Astrocyte of the cerebellum (primary cell): ENCODE data around the gene SDSL.

Source experiments
- DNase-seq: peaks from one replicate; pipeline ENCODE4 v3.0.0-alpha.2; 2011; ENCODE audit warnings: low read depth
- H3K4me3 ChIP-seq: 2 replicates; pipeline ENCODE4 v1.5.1; 2011; ENCODE audit warnings: mild to moderate bottlenecking, low read depth, low read length, moderate library complexity
- in situ Hi-C: cut with HindIII; loops from 2 replicates; pipeline ENCODE4 v1.10.0; 2017; ENCODE audit warnings: low sequenced_read_pairs
- TF ChIP-seq, protein P1 (sequence below): IDR thresholded peaks from 2 replicates; pipeline ENCODE4 v1.5.1; 2012; ENCODE audit warnings: low read length, low read depth, moderate library complexity, mild to moderate bottlenecking; ENCODE audit errors: missing control alignments

Gene SDSL

DNA sequence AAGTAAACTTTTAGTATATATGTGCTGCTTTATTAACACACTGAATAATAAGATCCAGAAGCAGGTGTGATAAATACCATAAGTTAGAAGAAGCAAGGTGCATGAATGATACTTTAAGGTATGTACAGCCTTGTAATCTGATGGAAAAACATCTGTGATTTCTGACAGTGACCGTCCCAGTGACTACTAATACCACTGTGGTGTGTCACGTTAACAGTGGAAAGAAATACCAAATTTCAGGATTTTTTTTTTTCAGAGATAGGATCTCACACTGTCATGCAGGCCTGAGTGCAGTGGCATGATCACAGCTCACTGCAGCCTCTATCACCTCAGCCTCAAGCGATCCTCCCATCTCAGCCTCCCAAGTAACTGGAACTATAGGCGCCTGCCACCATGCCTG lies 40.0 kb upstream of the SDSL start:
- in situ Hi-C loops = no loop called here
- no peak overlapping the region for H3K4me3 ChIP-seq
- DNase-seq = no peak
- TF ChIP-seq, protein P1, sequence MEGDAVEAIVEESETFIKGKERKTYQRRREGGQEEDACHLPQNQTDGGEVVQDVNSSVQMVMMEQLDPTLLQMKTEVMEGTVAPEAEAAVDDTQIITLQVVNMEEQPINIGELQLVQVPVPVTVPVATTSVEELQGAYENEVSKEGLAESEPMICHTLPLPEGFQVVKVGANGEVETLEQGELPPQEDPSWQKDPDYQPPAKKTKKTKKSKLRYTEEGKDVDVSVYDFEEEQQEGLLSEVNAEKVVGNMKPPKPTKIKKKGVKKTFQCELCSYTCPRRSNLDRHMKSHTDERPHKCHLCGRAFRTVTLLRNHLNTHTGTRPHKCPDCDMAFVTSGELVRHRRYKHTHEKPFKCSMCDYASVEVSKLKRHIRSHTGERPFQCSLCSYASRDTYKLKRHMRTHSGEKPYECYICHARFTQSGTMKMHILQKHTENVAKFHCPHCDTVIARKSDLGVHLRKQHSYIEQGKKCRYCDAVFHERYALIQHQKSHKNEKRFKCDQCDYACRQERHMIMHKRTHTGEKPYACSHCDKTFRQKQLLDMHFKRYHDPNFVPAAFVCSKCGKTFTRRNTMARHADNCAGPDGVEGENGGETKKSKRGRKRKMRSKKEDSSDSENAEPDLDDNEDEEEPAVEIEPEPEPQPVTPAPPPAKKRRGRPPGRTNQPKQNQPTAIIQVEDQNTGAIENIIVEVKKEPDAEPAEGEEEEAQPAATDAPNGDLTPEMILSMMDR = no peak

DNA sequence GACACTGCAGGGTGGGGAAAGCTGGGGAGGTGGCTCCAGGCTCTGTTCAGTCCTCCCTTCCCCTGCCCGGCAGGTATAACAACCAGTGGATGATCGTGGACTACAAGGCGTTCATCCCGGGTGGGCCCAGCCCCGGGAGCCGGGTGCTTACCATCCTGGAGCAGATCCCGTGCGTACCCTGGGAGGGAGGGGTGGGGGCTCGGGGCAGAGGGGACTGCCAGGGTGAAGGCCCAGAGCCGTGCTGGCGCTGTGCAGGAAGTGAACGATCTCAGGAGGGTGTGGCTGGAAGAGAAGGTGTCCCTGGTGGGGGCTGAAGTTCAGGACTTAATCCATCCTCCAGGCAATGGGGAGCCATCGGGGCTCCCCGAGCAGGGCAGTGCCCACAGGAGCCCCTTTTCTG lies 37.4 kb upstream of the SDSL start:
- in situ Hi-C loops = no loop called here
- H3K4me3 ChIP-seq = no peak overlapping the region
- no peak for DNase-seq
- TF ChIP-seq, protein P1 = no peak

DNA sequence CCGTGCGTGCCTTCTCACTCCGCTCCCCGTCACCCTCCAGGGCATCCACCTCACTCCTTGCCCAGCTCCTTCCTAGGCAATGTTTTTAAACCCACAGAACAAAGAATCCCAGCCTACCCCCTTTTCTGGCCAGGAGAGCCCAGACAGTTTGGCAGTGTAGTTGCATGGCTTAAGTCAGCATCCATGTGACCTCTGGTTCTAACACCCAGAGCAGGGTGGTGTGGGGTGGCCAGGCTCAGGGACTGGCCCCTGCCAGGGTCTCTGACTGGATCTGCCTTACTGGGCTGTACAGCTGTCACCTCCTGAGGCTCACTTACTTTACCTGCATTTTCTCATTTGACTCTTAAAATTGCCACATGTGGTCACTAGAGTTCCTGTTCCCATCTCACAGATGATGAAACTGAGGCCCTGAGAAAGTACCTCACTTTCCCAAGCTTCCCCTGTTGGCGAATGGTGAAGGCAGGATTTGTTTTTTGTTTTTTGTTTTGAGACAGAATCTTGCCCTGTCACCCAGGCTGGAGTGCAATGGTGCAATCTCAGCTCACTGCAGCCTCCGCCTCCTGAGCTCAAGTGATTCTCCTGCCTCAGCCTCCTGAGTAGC lies 36.8 kb upstream of the SDSL start:
- in situ Hi-C loops = no loop called here
- TF ChIP-seq, protein P1 = no peak
- DNase-seq = no peak
- H3K4me3 ChIP-seq = no peak overlapping the region

DNA sequence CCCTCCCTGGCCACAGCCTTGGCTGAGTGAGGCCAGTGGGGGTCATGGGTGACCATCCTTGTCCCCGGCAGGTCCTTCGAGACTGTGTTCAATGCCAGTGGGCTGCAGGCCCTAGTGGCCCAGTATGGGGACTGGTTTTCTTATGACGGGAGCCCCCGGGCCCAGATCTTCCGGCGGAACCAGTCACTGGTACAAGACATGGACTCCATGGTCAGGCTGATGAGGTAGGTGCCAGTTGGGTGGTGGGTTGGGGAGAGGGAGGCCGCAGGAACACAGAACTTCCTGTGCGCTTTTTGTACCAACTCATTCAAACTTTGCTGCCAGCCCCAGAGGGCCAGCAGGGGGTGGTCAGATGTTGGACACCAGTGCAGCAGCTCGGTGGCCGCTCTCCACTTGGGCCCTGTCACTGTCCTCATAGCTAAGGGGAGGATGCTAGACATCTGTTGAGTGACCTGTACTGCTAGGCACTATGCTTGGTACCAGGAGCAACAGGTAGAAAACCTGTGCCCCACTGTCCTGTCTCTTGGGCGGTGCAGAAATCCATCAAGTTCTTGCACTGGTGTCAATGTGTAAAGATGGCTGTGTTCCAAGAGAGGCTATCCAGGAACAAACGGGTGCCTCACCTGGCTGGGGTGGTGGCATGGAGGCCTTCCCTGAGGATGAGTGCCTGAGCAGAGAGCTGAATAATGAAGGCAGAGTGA lies 35.2 kb upstream of the SDSL start:
- no peak overlapping the region for H3K4me3 ChIP-seq
- TF ChIP-seq, protein P1 = no peak
- in situ Hi-C loops = no loop called here
- DNase-seq = no peak

DNA sequence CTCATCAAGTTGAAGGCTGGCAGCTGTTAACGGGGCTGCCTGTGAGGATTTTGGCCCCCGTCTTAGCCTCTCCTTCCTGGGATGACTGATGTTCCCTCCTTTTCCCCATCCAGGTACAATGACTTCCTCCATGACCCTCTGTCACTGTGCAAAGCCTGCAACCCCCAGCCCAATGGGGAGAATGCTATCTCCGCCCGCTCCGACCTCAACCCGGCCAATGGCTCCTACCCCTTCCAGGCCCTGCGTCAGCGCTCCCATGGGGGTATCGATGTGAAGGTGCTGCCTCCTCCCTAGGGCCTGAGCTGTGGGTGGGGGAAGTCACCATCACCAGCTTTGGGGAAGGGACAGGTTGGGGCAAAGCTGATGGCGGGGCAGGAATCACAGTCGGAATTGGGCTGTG lies 34.5 kb upstream of the SDSL start:
- DNase-seq = no peak
- H3K4me3 ChIP-seq = no peak overlapping the region
- TF ChIP-seq, protein P1 = no peak
- in situ Hi-C loops = no loop called here

DNA sequence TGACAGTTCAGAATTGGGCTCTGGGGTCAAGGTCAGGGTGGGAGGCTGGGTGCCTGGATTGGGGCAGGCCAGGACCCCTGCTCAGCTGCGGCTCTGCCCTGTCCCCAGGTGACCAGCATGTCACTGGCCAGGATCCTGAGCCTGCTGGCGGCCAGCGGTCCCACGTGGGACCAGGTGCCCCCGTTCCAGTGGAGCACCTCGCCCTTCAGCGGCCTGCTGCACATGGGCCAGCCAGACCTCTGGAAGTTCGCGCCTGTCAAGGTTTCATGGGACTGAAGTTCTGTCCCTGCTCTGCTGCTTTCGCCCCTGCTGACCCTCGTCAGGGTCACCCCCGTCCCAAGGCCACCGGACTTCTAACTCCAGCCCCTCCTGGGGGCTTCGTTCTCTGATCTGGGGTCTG lies 33.8 kb upstream of the SDSL start:
- TF ChIP-seq, protein P1 = no peak
- H3K4me3 ChIP-seq = no peak overlapping the region
- no peak for DNase-seq
- in situ Hi-C loops = no loop called here
